OCI-LY1 (cell line): Measurements from ENCODE around the gene TREML4.

Source experiments
- CTCF ChIP-seq: fragments of 200-600 bp; sonication (generic), shearing (Covaris generic); IDR thresholded peaks from 2 replicates; pipeline ENCODE4 v1.5.1; 2017; ENCODE audit warnings: mild to moderate bottlenecking, antibody characterized with exemption, low read length, moderate library complexity, mixed read lengths
- EZH2 ChIP-seq: fragments of 200-600 bp; sonication (generic), shearing (Covaris generic); IDR thresholded peaks from 2 replicates; pipeline ENCODE4 v1.8.0; 2017; ENCODE audit warnings: borderline replicate concordance, mixed run types, mild to moderate bottlenecking, antibody characterized with exemption, low read length, moderate library complexity, mixed read lengths

DNA sequence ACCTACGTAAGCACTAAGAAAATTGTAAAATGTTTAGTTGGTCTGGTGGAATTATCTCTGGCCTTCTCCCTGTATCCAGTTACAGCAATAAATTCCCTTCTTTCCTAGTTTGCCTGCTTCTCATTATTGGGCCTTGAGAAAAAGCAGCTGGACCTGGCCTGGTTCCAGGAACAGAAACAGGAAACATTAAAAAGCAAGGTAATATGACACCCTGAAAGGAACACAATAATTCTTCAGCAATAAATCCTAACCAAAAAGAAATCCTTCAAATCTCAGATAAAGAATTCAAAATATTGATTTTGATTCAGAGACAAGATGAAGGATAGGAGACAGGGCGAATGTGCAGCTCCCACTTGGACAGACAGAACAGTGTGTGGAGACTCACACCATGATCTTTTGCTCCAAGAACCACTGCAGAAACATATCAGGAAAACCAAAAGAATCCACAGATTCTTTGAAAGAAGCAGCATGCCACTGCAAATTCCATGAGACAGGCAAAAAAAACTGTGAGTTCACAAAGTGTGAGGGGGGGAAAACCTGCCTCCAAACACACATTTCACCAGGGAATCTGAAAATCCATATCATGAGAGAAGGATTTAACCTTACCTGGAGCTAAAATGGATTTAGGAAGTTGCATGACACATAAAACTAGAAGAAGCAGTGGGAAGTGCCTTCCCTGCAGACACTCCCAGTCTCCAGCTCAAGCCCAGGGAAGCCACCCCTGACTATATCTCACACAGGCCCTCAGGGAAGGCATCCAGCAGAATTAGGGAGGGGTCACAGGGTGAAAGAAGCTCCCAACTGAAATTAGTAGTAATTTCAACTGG lies 29.4 kb downstream of the TREML4 start:
- TF ChIP-seq CTCF (no peak), EZH2 (no peak)
